ENCODE data around the gene N4BP3. TPM values are rescaled to one million over a fixed set of nuclear protein-coding genes. Genes with fewer than 3 reads are reported as not detected.

The N4BP3 gene
- total and polyA plus RNA-seq, 4 donors = 6.1 to 11.4 (median 8.6) TPM

DNA sequence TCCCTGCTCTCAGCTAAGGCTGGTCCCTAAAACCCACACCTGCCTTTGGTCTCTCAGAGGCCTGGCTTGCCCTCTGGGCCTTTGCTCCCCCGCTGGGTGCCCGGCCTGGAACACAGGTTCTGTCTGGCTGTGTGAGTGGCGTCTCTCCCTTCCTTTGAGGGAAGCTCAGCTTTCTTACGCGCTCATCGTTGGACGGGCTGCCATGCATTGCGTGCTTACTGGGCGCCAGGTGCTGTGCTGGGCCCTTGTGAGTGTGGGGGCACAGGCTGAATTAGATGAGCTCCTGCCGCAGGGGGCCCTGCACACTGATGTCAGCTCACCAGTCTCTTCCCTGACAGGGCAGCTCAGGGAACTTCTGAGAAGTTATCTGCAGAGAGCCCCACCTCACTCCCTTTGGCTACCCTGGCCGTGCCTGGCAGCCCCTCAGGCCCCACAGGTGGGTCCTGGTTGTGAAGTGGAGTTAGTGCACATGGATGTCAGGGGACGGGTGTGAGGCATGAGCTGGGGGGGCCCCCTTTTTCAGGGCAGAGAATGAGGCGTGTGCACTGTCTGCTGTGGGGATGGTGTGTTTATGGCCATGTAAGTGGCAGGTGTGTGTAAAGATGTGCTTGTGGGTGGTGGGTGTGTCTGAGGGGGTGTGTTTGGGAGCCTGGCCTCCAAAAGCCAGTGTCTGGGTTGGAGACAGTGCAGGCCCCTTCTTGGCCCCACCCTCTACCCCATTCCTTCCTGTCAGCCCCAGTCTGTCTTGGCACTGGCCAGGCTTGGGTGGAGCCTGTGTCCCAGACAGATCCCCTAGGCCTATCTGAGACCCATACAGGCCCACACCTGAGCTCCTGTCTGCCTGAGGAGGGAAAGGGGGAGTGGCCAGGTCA is 10.0 kb downstream of the N4BP3 start:
- H3K27ac ChIP-seq (ENCODE audit: low read depth in 1 of 2, low read length in 1 of 2) = no peak overlapping the region
- no peak for ATAC-seq (ENCODE audit: insufficient read depth, low FRiP score)
- H3K9ac ChIP-seq (ENCODE audit: insufficient read depth in 1 of 2, low read length in 2 of 2) = no peak overlapping the region
- no peak overlapping the region for H3K4me3 ChIP-seq
- TF ChIP-seq, protein P1, sequence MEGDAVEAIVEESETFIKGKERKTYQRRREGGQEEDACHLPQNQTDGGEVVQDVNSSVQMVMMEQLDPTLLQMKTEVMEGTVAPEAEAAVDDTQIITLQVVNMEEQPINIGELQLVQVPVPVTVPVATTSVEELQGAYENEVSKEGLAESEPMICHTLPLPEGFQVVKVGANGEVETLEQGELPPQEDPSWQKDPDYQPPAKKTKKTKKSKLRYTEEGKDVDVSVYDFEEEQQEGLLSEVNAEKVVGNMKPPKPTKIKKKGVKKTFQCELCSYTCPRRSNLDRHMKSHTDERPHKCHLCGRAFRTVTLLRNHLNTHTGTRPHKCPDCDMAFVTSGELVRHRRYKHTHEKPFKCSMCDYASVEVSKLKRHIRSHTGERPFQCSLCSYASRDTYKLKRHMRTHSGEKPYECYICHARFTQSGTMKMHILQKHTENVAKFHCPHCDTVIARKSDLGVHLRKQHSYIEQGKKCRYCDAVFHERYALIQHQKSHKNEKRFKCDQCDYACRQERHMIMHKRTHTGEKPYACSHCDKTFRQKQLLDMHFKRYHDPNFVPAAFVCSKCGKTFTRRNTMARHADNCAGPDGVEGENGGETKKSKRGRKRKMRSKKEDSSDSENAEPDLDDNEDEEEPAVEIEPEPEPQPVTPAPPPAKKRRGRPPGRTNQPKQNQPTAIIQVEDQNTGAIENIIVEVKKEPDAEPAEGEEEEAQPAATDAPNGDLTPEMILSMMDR (IDR thresholded peaks at IDR 0.05; ENCODE audit: control extremely low read depth, extremely low read depth) = no peak
- H3K4me1 ChIP-seq (ENCODE audit: control insufficient read depth in 5 of 5, insufficient read depth in 5 of 5, low read length in 5 of 5) = peaks cover 0 to 30% (median 10%) of the 10 kb centered on the region in 5 donors
- H3K36me3 ChIP-seq (ENCODE audit: control insufficient read depth in 4 of 4, insufficient read depth in 4 of 4, low read length in 4 of 4) = peaks cover 0 to 5% (median 0%) of the 10 kb centered on the region in 4 donors
- no peaks in the 10 kb centered on the region for H3K9me3 ChIP-seq (ENCODE audit: control insufficient read depth in 4 of 4, insufficient read depth in 3 of 4, low read length in 3 of 4)
- H3K27me3 ChIP-seq (ENCODE audit: control insufficient read depth in 3 of 3, insufficient read depth in 3 of 3, low read length in 2 of 3) = peaks cover 0 to 2% (median 0%) of the 10 kb centered on the region in 3 donors
- DNase-seq = no peak
- WGBS, 2 donors = 85 to 93% methylated on average over 13 of the region's 13 CpGs

GRCh38 chr5:178123966-178124925 is 10.9 kb downstream of the N4BP3 start:
- DNase-seq (peak in 2 of 3 donors; percentile 61 to 62), ATAC-seq (ENCODE audit: insufficient read depth, low FRiP score) (no peak)
- peaks cover 0 to 5% (median 0%) of the 10 kb centered on the region in 4 donors for H3K36me3 ChIP-seq (ENCODE audit: control insufficient read depth in 4 of 4, insufficient read depth in 4 of 4, low read length in 4 of 4)
- no peak overlapping the region for H3K27ac ChIP-seq (ENCODE audit: low read depth in 1 of 2, low read length in 1 of 2)
- H3K27me3 ChIP-seq (ENCODE audit: control insufficient read depth in 3 of 3, insufficient read depth in 3 of 3, low read length in 2 of 3) = peaks cover 0 to 2% (median 0%) of the 10 kb centered on the region in 3 donors
- H3K4me1 ChIP-seq (ENCODE audit: control insufficient read depth in 5 of 5, insufficient read depth in 5 of 5, low read length in 5 of 5) = peaks cover 0 to 30% (median 10%) of the 10 kb centered on the region in 5 donors
- H3K4me3 ChIP-seq = no peak overlapping the region
- TF ChIP-seq, protein P1 (IDR thresholded peaks at IDR 0.05; ENCODE audit: control extremely low read depth, extremely low read depth) = no peak
- no peaks in the 10 kb centered on the region for H3K9me3 ChIP-seq (ENCODE audit: control insufficient read depth in 4 of 4, insufficient read depth in 3 of 4, low read length in 3 of 4)
- WGBS, 2 donors = 78 to 87% methylated on average over 18 of the region's 18 CpGs
- no peak overlapping the region for H3K9ac ChIP-seq (ENCODE audit: insufficient read depth in 1 of 2, low read length in 2 of 2)

GRCh38 chr5:178125253-178125906 is 12.0 kb downstream of the N4BP3 start:
- Histone ChIP-seq H3K27ac (ENCODE audit: low read depth in 1 of 2, low read length in 1 of 2) (no peak overlapping the region), H3K9ac (ENCODE audit: insufficient read depth in 1 of 2, low read length in 2 of 2) (no peak overlapping the region), H3K4me3 (no peak overlapping the region), H3K36me3 (ENCODE audit: control insufficient read depth in 4 of 4, insufficient read depth in 4 of 4, low read length in 4 of 4) (peaks cover 0 to 5% (median 0%) of the 10 kb centered on the region in 4 donors), H3K27me3 (ENCODE audit: control insufficient read depth in 3 of 3, insufficient read depth in 3 of 3, low read length in 2 of 3) (peaks cover 0 to 2% (median 0%) of the 10 kb centered on the region in 3 donors), H3K9me3 (ENCODE audit: control insufficient read depth in 4 of 4, insufficient read depth in 3 of 4, low read length in 3 of 4) (no peaks in the 10 kb centered on the region), H3K4me1 (ENCODE audit: control insufficient read depth in 5 of 5, insufficient read depth in 5 of 5, low read length in 5 of 5) (peaks cover 0 to 26% (median 10%) of the 10 kb centered on the region in 5 donors)
- no peak for ATAC-seq (ENCODE audit: insufficient read depth, low FRiP score)
- WGBS, 2 donors = 62 to 75% methylated on average over 10 of the region's 10 CpGs
- TF ChIP-seq, protein P1 (IDR thresholded peaks at IDR 0.05; ENCODE audit: control extremely low read depth, extremely low read depth) = no peak
- no peak for DNase-seq
